Measurements from ENCODE around the gene ZBTB9. TPM values are rescaled to one million over a fixed set of nuclear protein-coding genes. Genes with fewer than 3 reads are reported as not detected.
"Not testable (repeated sequence)": the region's sequence is repeated elsewhere in the genome, so short reads cannot be mapped to it uniquely, and the experiment has no call there.

The ZBTB9 gene
- total RNA-seq, 4 donors from 2014 or later: 4.1 to 5.9 (median 4.6) TPM

DNA sequence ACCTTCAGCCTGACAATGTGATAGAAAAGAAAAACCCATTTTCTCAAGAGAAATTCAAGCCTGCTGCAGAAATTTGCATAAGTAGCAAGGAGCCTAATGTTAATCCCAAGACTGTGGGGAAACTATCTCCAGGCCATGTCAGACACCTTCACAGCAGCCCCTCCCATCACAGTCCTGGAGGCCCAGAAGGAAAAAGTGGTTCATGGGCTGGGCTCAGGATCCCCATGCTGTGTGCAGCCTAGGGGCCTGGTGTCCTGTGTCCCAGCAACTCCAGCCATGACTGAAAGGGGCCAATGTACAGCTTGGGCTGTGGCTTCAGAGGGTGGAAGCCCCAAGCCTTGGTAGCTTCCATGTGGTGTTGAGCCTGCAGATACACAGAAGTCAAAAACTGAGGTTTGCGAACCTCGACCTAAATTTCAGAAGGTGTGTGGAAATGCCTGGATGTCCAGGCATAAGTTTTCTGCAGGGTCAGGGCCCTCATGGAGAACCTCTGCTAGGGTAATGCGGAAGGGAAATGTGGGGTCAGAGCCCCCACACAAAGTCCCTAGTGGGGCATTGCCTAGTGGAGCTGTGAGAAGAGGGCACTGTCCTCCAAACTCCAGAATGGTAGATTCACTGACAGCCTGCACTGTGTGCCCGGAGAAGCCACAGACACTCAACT is 11.8 kb downstream of the ZBTB9 start:
- DNase-seq: no peak
- H3K9me3 ChIP-seq: no peaks in the 10 kb centered on the region
- no peaks in the 10 kb centered on the region for H3K27me3 ChIP-seq
- TF ChIP-seq POLR2A (IDR thresholded peaks at IDR 0.05): no peak
- no peak for TF ChIP-seq CTCF (IDR thresholded peaks at IDR 0.05)
- 94 to 96% methylated on average over 4 of the region's 4 CpGs for WGBS, 2 donors
- no peaks in the 10 kb centered on the region for H3K4me1 ChIP-seq
- H3K4me3 ChIP-seq (replicated peaks in 1 of 3): no peak overlapping the region
- H3K36me3 ChIP-seq: no peaks in the 10 kb centered on the region
- intact Hi-C loops (cut with DNase I): no loop called here
- H3K27ac ChIP-seq: no peak overlapping the region

DNA sequence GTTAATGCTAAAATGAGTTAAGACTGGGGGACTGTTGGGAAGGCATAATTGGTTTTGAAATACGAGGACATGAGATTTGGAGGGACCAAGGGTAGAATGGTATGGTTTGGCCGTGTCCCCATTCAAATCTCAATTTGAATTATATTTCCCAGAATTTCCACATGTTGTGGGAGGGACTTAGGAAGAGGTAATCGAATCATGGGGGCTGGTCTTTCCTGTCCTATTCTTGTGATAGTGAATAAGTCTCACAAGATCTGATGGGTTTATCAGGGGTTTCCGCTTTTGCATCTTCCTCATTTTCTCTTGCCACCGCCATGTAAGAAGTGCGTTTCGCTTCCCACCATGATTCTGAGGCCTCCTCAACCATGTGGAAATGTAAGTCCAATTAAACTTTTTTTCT is 12.7 kb downstream of the ZBTB9 start:
- TF ChIP-seq POLR2A (IDR thresholded peaks at IDR 0.05): no peak
- TF ChIP-seq CTCF (IDR thresholded peaks at IDR 0.05): no peak
- DNase-seq: no peak
- 74% methylated on average over 7 of the region's 7 CpGs for WGBS, 2 donors
- intact Hi-C loops (cut with DNase I): no loop called here
- Histone ChIP-seq H3K4me1 (no peaks in the 10 kb centered on the region), H3K4me3 (replicated peaks in 1 of 3) (no peak overlapping the region), H3K9me3 (no peaks in the 10 kb centered on the region), H3K36me3 (no peaks in the 10 kb centered on the region), H3K27ac (no peak overlapping the region), H3K27me3 (no peaks in the 10 kb centered on the region)

- intact Hi-C loops (cut with DNase I): no loop called here
- DNase-seq: no peak
- Histone ChIP-seq H3K27me3 (no peaks in the 10 kb centered on the region), H3K36me3 (no peaks in the 10 kb centered on the region), H3K9me3 (no peaks in the 10 kb centered on the region), H3K4me3 (replicated peaks in 1 of 3) (no peak overlapping the region), H3K27ac (no peak overlapping the region), H3K4me1 (no peaks in the 10 kb centered on the region)
- 83 to 95% methylated on average over 3 of the region's 3 CpGs for WGBS, 2 donors
- TF ChIP-seq CTCF (IDR thresholded peaks at IDR 0.05) (no peak), POLR2A (IDR thresholded peaks at IDR 0.05) (no peak)
Observed at GRCh38 chr6:33469661-33470060, 15.3 kb downstream of the ZBTB9 start.

DNA sequence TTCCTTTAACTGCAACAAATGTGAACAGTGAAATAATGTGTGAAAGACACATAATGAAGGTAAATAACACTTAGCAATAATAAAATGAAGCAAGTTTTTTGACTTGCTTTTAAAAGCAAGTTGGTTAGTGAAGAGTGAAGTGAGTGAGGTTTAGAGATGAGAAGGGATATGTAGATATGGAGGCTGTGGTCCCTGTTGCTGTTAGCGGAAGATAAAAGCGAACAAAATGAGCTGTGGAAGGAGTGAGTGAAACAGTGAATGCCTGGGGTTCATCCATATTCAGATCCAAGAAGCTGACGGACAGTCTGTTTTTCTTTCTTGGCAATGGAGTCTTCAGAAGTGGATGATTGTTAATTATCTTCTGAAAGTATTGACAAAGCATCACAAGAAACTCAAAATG is 23.5 kb downstream of the ZBTB9 start:
- no peak for TF ChIP-seq CTCF (IDR thresholded peaks at IDR 0.05)
- TF ChIP-seq POLR2A (IDR thresholded peaks at IDR 0.05): no peak
- Histone ChIP-seq H3K27ac (no peak overlapping the region), H3K4me3 (replicated peaks in 1 of 3) (no peak overlapping the region), H3K4me1 (no peaks in the 10 kb centered on the region), H3K36me3 (no peaks in the 10 kb centered on the region), H3K27me3 (no peaks in the 10 kb centered on the region), H3K9me3 (no peaks in the 10 kb centered on the region)
- no peak for DNase-seq
- intact Hi-C loops (cut with DNase I): no loop called here
- whole genome bisulfite sequencing, 2 donors: 66 to 69% methylated on average over 3 of the region's 3 CpGs

DNA sequence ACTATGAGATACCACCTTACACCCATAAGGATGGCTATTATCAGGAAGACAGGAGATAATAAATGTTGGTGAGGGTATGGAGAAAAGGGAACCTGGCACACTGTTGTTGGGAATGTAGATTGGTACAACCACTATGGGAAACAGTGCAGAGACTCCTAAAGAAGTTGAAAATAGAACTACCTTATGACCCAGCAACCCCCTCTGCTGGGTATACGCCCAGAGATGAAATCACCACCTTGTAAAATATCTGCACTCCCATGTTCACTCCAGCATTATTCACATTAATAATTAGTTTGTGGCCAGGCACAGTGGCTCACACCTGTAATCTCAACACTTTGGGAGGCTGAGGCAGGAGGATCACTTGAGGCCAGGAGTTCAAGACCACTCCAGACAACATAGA is 26.8 kb downstream of the ZBTB9 start:
- no peak overlapping the region for H3K4me3 ChIP-seq (replicated peaks in 1 of 3)
- TF ChIP-seq CTCF (IDR thresholded peaks at IDR 0.05) (no peak), POLR2A (IDR thresholded peaks at IDR 0.05) (no peak)
- 71 to 82% methylated on average over 1 of the region's 1 CpG for WGBS, 2 donors
- intact Hi-C loops (cut with DNase I): no loop called here
- no peaks in the 10 kb centered on the region for H3K4me1 ChIP-seq
- no peaks in the 10 kb centered on the region for H3K36me3 ChIP-seq
- H3K9me3 ChIP-seq: no peaks in the 10 kb centered on the region
- H3K27me3 ChIP-seq: no peaks in the 10 kb centered on the region
- no peak overlapping the region for H3K27ac ChIP-seq
- no peak for DNase-seq

DNA sequence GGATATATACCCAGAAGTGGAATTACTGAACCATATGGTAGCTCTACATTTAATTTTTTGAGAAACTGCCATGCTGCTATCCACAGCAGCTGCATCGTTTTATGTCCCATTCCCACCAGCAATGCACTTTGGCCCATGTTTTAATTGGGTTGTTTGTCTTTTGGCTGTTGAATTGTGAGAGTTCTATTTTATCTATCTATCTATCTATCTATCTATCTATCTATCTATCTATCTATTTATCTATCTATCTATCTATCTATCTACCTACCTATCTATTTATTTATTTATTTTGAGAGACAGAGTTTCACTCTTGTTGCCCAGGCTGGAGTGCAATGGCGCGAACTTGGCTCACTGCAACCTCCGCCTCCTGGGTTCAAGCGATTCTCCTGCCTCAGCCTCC is 28.2 kb downstream of the ZBTB9 start:
- DNase-seq; H3K4me3 ChIP-seq (replicated peaks in 1 of 3); H3K36me3 ChIP-seq; H3K27me3 ChIP-seq; intact Hi-C loops (cut with DNase I); H3K27ac ChIP-seq; H3K4me1 ChIP-seq; H3K9me3 ChIP-seq: not testable (repeated sequence)
- WGBS, 2 donors: 93 to 96% methylated on average over 5 of the region's 5 CpGs

Data from thyroid gland (tissue), 4 donors.